DOHH2 (cell line): ENCODE measurements around the gene PPL.

ENCODE experiments used
- H3F3A ChIP-seq: fragments of 200-600 bp; sonication (generic), shearing (Covaris generic); 2 replicates; pipeline ENCODE4 v1.6.0; 2016; ENCODE audit warnings: antibody characterized with exemption, mild to moderate bottlenecking; ENCODE audit not compliant: control insufficient read depth, insufficient read depth
- H3K27ac ChIP-seq: fragments of 200-600 bp; sonication (generic); 2 replicates; pipeline ENCODE4 v1.5.1; 2014; ENCODE audit warnings: low read depth, mild to moderate bottlenecking, low read length, moderate library complexity
- H3K27me3 ChIP-seq: fragments of 200-600 bp; sonication (generic); 2 replicates; pipeline ENCODE4 v1.6.1; 2014; ENCODE audit warnings: mild to moderate bottlenecking, low read length, mixed read lengths; ENCODE audit not compliant: control insufficient read depth
- H3K36me3 ChIP-seq: fragments of 200-600 bp; sonication (generic); 2 replicates; pipeline ENCODE4 v1.6.1; 2014; ENCODE audit warnings: mild to moderate bottlenecking, low read length, moderate library complexity, mixed read lengths; ENCODE audit not compliant: control insufficient read depth
- H3K4me1 ChIP-seq: fragments of 200-600 bp; sonication (generic); 2 replicates; pipeline ENCODE4 v1.6.1; 2014; ENCODE audit warnings: mild to moderate bottlenecking, low read length, mixed read lengths; ENCODE audit not compliant: control insufficient read depth
- H3K4me2 ChIP-seq: fragments of 200-600 bp; sonication (generic); 2 replicates; pipeline ENCODE4 v1.6.0; 2014; ENCODE audit warnings: mild to moderate bottlenecking, low read length, moderate library complexity
- H3K4me3 ChIP-seq: fragments of 200-600 bp; sonication (generic); 2 replicates; pipeline ENCODE4 v1.5.1; 2014; ENCODE audit warnings: mild to moderate bottlenecking, low read length, mixed read lengths
- H3K79me2 ChIP-seq: fragments of 200-600 bp; sonication (generic); 2 replicates; pipeline ENCODE4 v1.6.1; 2014; ENCODE audit warnings: mild to moderate bottlenecking, low read length, mixed read lengths; ENCODE audit not compliant: control insufficient read depth
- H3K9me2 ChIP-seq: fragments of 200-600 bp; sonication (generic); replicated peaks from 2 replicates; pipeline ENCODE4 v1.6.1; 2014; ENCODE audit warnings: mild to moderate bottlenecking, low read length, mixed read lengths; ENCODE audit not compliant: control insufficient read depth
- H3K9me3 ChIP-seq: fragments of 200-600 bp; sonication (generic); 2 replicates; pipeline ENCODE4 v1.6.1; 2014; ENCODE audit warnings: antibody characterized with exemption, low read length, mixed read lengths; ENCODE audit not compliant: control insufficient read depth, insufficient read depth
- H4K20me1 ChIP-seq: fragments of 200-600 bp; sonication (generic); 2 replicates; pipeline ENCODE4 v1.6.0; 2014; ENCODE audit warnings: low read depth, mild to moderate bottlenecking, antibody characterized with exemption, low read length, moderate library complexity; ENCODE audit not compliant: control insufficient read depth, insufficient read depth
- EZH2phosphoT487 ChIP-seq: fragments of 200-600 bp; sonication (generic); IDR thresholded peaks from 2 replicates; pipeline ENCODE4 v1.6.1; 2017; ENCODE audit warnings: borderline replicate concordance, mild to moderate bottlenecking, antibody characterized with exemption, low read length, moderate library complexity, mixed read lengths
- TF ChIP-seq, protein P1 (sequence below): fragments of 200-600 bp; sonication (generic); IDR thresholded peaks from one replicate; pipeline ENCODE4 v1.5.1; 2014; ENCODE audit warnings: antibody characterized with exemption, mild to moderate bottlenecking, low read depth, low read length; ENCODE audit not compliant: poor library complexity, severe bottlenecking

The PPL gene

GRCh38 chr16:4915226-4915761 lies 21.7 kb downstream of the PPL start:
- Histone ChIP-seq H4K20me1 (no peaks in the 10 kb centered on the region), H3K79me2 (no peaks in the 10 kb centered on the region), H3K27ac (no peak overlapping the region), H3K27me3 (no peaks in the 10 kb centered on the region), H3F3A (no peaks in the 10 kb centered on the region), H3K36me3 (no peaks in the 10 kb centered on the region), H3K9me2 (no peaks in the 10 kb centered on the region), H3K4me2 (no peak overlapping the region), H3K4me1 (no peaks in the 10 kb centered on the region), H3K9me3 (no peaks in the 10 kb centered on the region), H3K4me3 (no peak overlapping the region)
- TF ChIP-seq EZH2phosphoT487: no peak
- TF ChIP-seq, protein P1, sequence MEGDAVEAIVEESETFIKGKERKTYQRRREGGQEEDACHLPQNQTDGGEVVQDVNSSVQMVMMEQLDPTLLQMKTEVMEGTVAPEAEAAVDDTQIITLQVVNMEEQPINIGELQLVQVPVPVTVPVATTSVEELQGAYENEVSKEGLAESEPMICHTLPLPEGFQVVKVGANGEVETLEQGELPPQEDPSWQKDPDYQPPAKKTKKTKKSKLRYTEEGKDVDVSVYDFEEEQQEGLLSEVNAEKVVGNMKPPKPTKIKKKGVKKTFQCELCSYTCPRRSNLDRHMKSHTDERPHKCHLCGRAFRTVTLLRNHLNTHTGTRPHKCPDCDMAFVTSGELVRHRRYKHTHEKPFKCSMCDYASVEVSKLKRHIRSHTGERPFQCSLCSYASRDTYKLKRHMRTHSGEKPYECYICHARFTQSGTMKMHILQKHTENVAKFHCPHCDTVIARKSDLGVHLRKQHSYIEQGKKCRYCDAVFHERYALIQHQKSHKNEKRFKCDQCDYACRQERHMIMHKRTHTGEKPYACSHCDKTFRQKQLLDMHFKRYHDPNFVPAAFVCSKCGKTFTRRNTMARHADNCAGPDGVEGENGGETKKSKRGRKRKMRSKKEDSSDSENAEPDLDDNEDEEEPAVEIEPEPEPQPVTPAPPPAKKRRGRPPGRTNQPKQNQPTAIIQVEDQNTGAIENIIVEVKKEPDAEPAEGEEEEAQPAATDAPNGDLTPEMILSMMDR: no peak

GRCh38 chr16:4914528-4915225 lies 22.3 kb downstream of the PPL start:
- Histone ChIP-seq H3K36me3 (no peaks in the 10 kb centered on the region), H3K9me3 (no peaks in the 10 kb centered on the region), H3K27ac (no peak overlapping the region), H4K20me1 (no peaks in the 10 kb centered on the region), H3K4me3 (no peak overlapping the region), H3K79me2 (no peaks in the 10 kb centered on the region), H3K9me2 (no peaks in the 10 kb centered on the region), H3F3A (no peaks in the 10 kb centered on the region), H3K4me1 (no peaks in the 10 kb centered on the region), H3K27me3 (no peaks in the 10 kb centered on the region), H3K4me2 (no peak overlapping the region)
- TF ChIP-seq, protein P1: no peak
- no peak for TF ChIP-seq EZH2phosphoT487

- Histone ChIP-seq H3K4me3 (no peak overlapping the region), H4K20me1 (no peaks in the 10 kb centered on the region), H3F3A (no peaks in the 10 kb centered on the region), H3K27me3 (no peaks in the 10 kb centered on the region), H3K79me2 (no peaks in the 10 kb centered on the region), H3K36me3 (no peaks in the 10 kb centered on the region), H3K27ac (no peak overlapping the region), H3K4me1 (no peaks in the 10 kb centered on the region), H3K9me2 (no peaks in the 10 kb centered on the region), H3K9me3 (no peaks in the 10 kb centered on the region), H3K4me2 (no peak overlapping the region)
- no peak for TF ChIP-seq EZH2phosphoT487
- TF ChIP-seq, protein P1: no peak
Measured at GRCh38 chr16:4913774-4914525, 23.0 kb downstream of the PPL start.
